IMR-90 (cell line): ENCODE results near the gene NEGR1. TPM values are rescaled to one million over a fixed set of nuclear protein-coding genes. Genes with fewer than 3 reads are reported as not detected.

Experiments
- ATAC-seq: fragments of 200-7000 bp; cut with Tn5 transposase; 2 replicates; pipeline ENCODE4 v1.9.1; 2020; ENCODE audit warnings: low read depth, mild to moderate bottlenecking, moderate library complexity
- BruUV-seq: library from RNA; stranded (reverse); fragments of 400-500 nt; replicated peaks from 2 replicates; lab custom pipeline; 2021; lab: Mats Ljungman, UMichigan
- CTCF ChIA-PET: fragments of 300-600 bp; formaldehyde crosslinking; extraction: SDS; loops from one replicate; lab custom pipeline; 2021; ENCODE audit warnings: antibody characterized with exemption; lab: Yijun Ruan, JAX
- POLR2A ChIA-PET: fragments of 300-600 bp; sonication (Branson Sonifier 250); formaldehyde crosslinking; loops from one replicate; lab custom pipeline; 2022; ENCODE audit warnings: antibody characterized with exemption; ENCODE audit not compliant: unreplicated experiment; lab: Charles Lee
- DNase-seq: peaks from one replicate; pipeline ENCODE4 v3.0.0; 2013
- H2AFZ ChIP-seq: replicated peaks from 2 replicates; pipeline ENCODE3; 2013; ENCODE audit warnings: low read length, mild to moderate bottlenecking; ENCODE audit not compliant: poor library complexity
- H2AK5ac ChIP-seq: 2 replicates; pipeline ENCODE4 v1.6.1; 2013; ENCODE audit warnings: low read depth, low read length, inconsistent platforms
- H2AK9ac ChIP-seq: replicated peaks from 2 replicates; pipeline ENCODE3; 2013; ENCODE audit warnings: mild to moderate bottlenecking, low read depth, low read length, moderate library complexity; ENCODE audit not compliant: poor library complexity
- H2BK120ac ChIP-seq: 2 replicates; pipeline ENCODE4 v1.6.1; 2013; ENCODE audit warnings: low read depth, low read length, inconsistent platforms
- H2BK15ac ChIP-seq: 3 replicates; pipeline ENCODE4 v1.6.1; 2013; ENCODE audit warnings: low read depth, low read length, inconsistent platforms
- H2BK20ac ChIP-seq: 2 replicates; pipeline ENCODE4 v1.6.1; 2013; ENCODE audit warnings: low read depth, mild to moderate bottlenecking, inconsistent platforms, low read length, moderate library complexity
- H2BK5ac ChIP-seq: 2 replicates; pipeline ENCODE4 v1.6.1; 2013; ENCODE audit warnings: mild to moderate bottlenecking, low read depth, low read length, inconsistent platforms; ENCODE audit not compliant: poor library complexity, severe bottlenecking
- H3K14ac ChIP-seq: replicated peaks from 2 replicates; pipeline ENCODE4 v1.6.1; 2013; ENCODE audit warnings: low read depth, low read length, inconsistent platforms
- H3K18ac ChIP-seq: 2 replicates; pipeline ENCODE4 v1.6.1; 2013; ENCODE audit warnings: low read depth, low read length, control low read depth
- H3K23ac ChIP-seq: 2 replicates; pipeline ENCODE4 v1.6.1; 2013; ENCODE audit warnings: low read depth, low read length, inconsistent platforms
- H3K27ac ChIP-seq: 2 replicates; pipeline ENCODE4 v1.5.1; 2013; ENCODE audit warnings: mild to moderate bottlenecking, control low read depth, low read length; ENCODE audit not compliant: insufficient read depth
- H3K27me3 ChIP-seq: 2 replicates; pipeline ENCODE4 v1.6.1; 2013; ENCODE audit warnings: low read length; ENCODE audit not compliant: control insufficient read depth, insufficient read depth
- H3K36me3 ChIP-seq: 2 replicates; pipeline ENCODE4 v1.6.1; 2013; ENCODE audit warnings: low read length, mixed read lengths; ENCODE audit not compliant: control insufficient read depth, insufficient read depth
- H3K4ac ChIP-seq: 2 replicates; pipeline ENCODE4 v1.6.1; 2013; ENCODE audit warnings: low read depth, low read length, inconsistent platforms
- H3K4me1 ChIP-seq: 2 replicates; pipeline ENCODE4 v1.6.1; 2013; ENCODE audit warnings: low read length, mixed read lengths; ENCODE audit not compliant: control insufficient read depth, insufficient read depth
- H3K4me2 ChIP-seq: 2 replicates; pipeline ENCODE4 v1.6.1; 2013; ENCODE audit warnings: low read depth, mild to moderate bottlenecking, control low read depth, low read length, moderate library complexity
- H3K4me3 ChIP-seq: 2 replicates; pipeline ENCODE4 v1.5.1; 2013; ENCODE audit warnings: low read depth, mild to moderate bottlenecking, control low read depth, low read length, moderate library complexity; ENCODE audit not compliant: insufficient read depth
- H3K56ac ChIP-seq: 2 replicates; pipeline ENCODE4 v1.6.1; 2013; ENCODE audit warnings: low read length, inconsistent platforms; ENCODE audit not compliant: insufficient read depth; ENCODE audit errors: extremely low read depth
- H3K79me1 ChIP-seq, 2 experiments: 2 replicates each; pipeline ENCODE4 v1.6.1; 2013; ENCODE audit warnings: low read length in 2 of 2, inconsistent platforms in 1 of 2, low read depth in 1 of 2
- H3K9ac ChIP-seq: 2 replicates; pipeline ENCODE4 v1.6.1; 2013; ENCODE audit warnings: low read depth, low read length, control low read depth
- H3K9me1 ChIP-seq: 2 replicates; pipeline ENCODE4 v1.6.1; 2013; ENCODE audit warnings: low read length, inconsistent platforms; ENCODE audit not compliant: insufficient read depth
- H3K9me3 ChIP-seq: 2 replicates; pipeline ENCODE4 v1.6.1; 2013; ENCODE audit warnings: low read length; ENCODE audit not compliant: control insufficient read depth, insufficient read depth
- H4K20me1 ChIP-seq: 2 replicates; pipeline ENCODE4 v1.6.1; 2013; ENCODE audit warnings: low read length, inconsistent platforms; ENCODE audit not compliant: insufficient read depth
- H4K5ac ChIP-seq: 2 replicates; pipeline ENCODE4 v1.6.1; 2013; ENCODE audit warnings: mild to moderate bottlenecking, low read depth, low read length, control low read depth
- H4K8ac ChIP-seq, 2 experiments: 2 replicates each; pipeline ENCODE4 v1.6.1; 2013; ENCODE audit warnings: low read depth in 2 of 2, low read length in 2 of 2, control low read depth in 1 of 2, inconsistent platforms in 1 of 2
- H4K91ac ChIP-seq: 2 replicates; pipeline ENCODE4 v1.6.1; 2013; ENCODE audit warnings: low read depth, low read length, inconsistent platforms; ENCODE audit not compliant: insufficient read depth
- BHLHE40 ChIP-seq: fragments of 150-350 bp; IDR thresholded peaks from 2 replicates; pipeline ENCODE4 v1.6.1; 2016; ENCODE audit warnings: mild to moderate bottlenecking, low read depth, low read length
- CEBPB ChIP-seq: IDR thresholded peaks from 2 replicates; pipeline ENCODE4 v1.6.1; 2012; ENCODE audit warnings: low read depth, low read length, improper control_type of control experiment
- CHD1 ChIP-seq: IDR thresholded peaks from 2 replicates; pipeline ENCODE4 v1.6.1; 2012; ENCODE audit warnings: low read depth, low read length, improper control_type of control experiment
- FOS ChIP-seq: fragments of 150-350 bp; IDR thresholded peaks from 2 replicates; pipeline ENCODE4 v1.6.1; 2016; ENCODE audit warnings: low read depth, low read length
- MAFK ChIP-seq: IDR thresholded peaks from 2 replicates; pipeline ENCODE4 v1.6.1; 2012; ENCODE audit warnings: low read depth, low read length, improper control_type of control experiment
- MAZ ChIP-seq: IDR thresholded peaks from 2 replicates; pipeline ENCODE4 v1.6.1; 2012; ENCODE audit warnings: low read depth, mild to moderate bottlenecking, low read length, improper control_type of control experiment, moderate library complexity, borderline replicate concordance
- MXI1 ChIP-seq: IDR thresholded peaks from 2 replicates; pipeline ENCODE4 v1.6.1; 2012; ENCODE audit warnings: low read depth, mild to moderate bottlenecking, low read length, moderate library complexity, borderline replicate concordance
- NFE2L2 ChIP-seq: fragments of 150-350 bp; IDR thresholded peaks from 2 replicates; pipeline ENCODE4 v1.6.1; 2016; ENCODE audit warnings: low read depth, mild to moderate bottlenecking, low read length
- POLR2A ChIP-seq: IDR thresholded peaks from 2 replicates; pipeline ENCODE4 v1.6.1; 2012; ENCODE audit warnings: mild to moderate bottlenecking, low read depth, low read length
- RAD21 ChIP-seq: IDR thresholded peaks from 2 replicates; pipeline ENCODE4 v1.6.1; 2012; ENCODE audit warnings: low read length, improper control_type of control experiment
- RCOR1 ChIP-seq: IDR thresholded peaks from 2 replicates; pipeline ENCODE4 v1.6.1; 2012; ENCODE audit warnings: mild to moderate bottlenecking, low read length, improper control_type of control experiment; ENCODE audit not compliant: insufficient replicate concordance
- RFX5 ChIP-seq: IDR thresholded peaks from 2 replicates; pipeline ENCODE4 v1.8.0; 2012; ENCODE audit warnings: low read depth, mild to moderate bottlenecking, low read length, moderate library complexity
- SMC3 ChIP-seq: fragments of 150-350 bp; IDR thresholded peaks from 2 replicates; pipeline ENCODE4 v1.6.1; 2016; ENCODE audit warnings: low read depth, mild to moderate bottlenecking, antibody characterized with exemption, low read length, moderate library complexity
- dilution Hi-C: fragments of 300-500 bp; cut with HindIII; formaldehyde crosslinking; loops from one replicate; pipeline ENCODE4 v1.14.3; 2018; ENCODE audit warnings: low sequenced_read_pairs; ENCODE audit not compliant: unreplicated experiment
- in situ Hi-C: fragments of 300-500 bp; cut with MboI; formaldehyde crosslinking; loops from 3 replicates; pipeline ENCODE4 v1.14.3; 2019; ENCODE audit warnings: low sequenced_read_pairs, inconsistent platforms, mixed read lengths
- intact Hi-C: fragments of 100-400 bp; cut with micrococcal nuclease; formaldehyde crosslinking; loops from 2 replicates; pipeline ENCODE4 v1.10.0; 2022
- polyA plus RNA-seq, 3 experiments: library from polyadenylated mRNA; depleted of rRNA; stranded (reverse); fragments of >200 nt; gene quantifications; 2 replicates each; pipeline ENCODE4 v1.2.3, GENCODE V29; 2012; ENCODE audit warnings: low replicate concordance in 1 of 3
- total RNA-seq: library from RNA; depleted of rRNA; stranded (reverse); fragments of >200 nt; gene quantifications from 2 replicates; pipeline ENCODE4 v1.2.3, GENCODE V29; 2012
- TF ChIP-seq, protein P1 (sequence below): conservative IDR thresholded peaks from 2 replicates; pipeline ENCODE4 v1.5.1; 2012; ENCODE audit warnings: mild to moderate bottlenecking, low read depth, low read length, improper control_type of control experiment
- TF ChIP-seq, protein P2 (sequence below): fragments of 150-350 bp; IDR thresholded peaks from 2 replicates; pipeline ENCODE4 v1.6.1; 2017; ENCODE audit warnings: mild to moderate bottlenecking, antibody characterized with exemption, low read length, low read depth
- TF ChIP-seq, protein P3 (sequence below): fragments of 150-350 bp; IDR thresholded peaks from 2 replicates; pipeline ENCODE4 v1.6.1; 2016; ENCODE audit warnings: low read depth, mild to moderate bottlenecking, low read length, moderate library complexity, borderline replicate concordance

Gene NEGR1
- total and polyA plus RNA-seq, 2 of the 4 experiments (the other 2 are of a cell fraction): 5.1 to 9.1 TPM

DNA sequence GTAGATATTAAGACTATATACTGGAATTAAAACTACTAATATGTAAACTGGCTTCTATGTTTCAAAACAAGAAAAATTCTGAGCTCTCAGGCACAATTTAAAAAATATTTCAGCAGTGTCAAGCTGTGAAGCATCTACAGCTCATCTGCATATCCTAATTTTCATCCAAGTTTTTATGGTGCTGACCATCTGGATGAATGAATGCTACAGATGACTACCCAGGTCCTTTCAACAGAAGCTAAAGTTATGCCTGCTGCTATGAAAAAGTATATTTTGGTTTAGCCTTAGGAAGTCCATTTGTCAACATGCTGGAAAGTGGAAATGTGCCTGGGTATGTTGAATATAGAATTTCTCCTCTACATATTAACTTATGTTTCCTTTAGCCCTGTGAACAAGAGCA lies 206.9 kb downstream of the NEGR1 start:
- no peaks in the 10 kb centered on the region for H3K9me3 ChIP-seq
- no peaks in the 10 kb centered on the region for H3K9me1 ChIP-seq
- no TSS peak for BruUV-seq
- H3K14ac ChIP-seq: no peak overlapping the region
- H2BK15ac ChIP-seq: no peak overlapping the region
- TF ChIP-seq RCOR1 (no peak), BHLHE40 (no peak), CHD1 (no peak), FOS (no peak), RAD21 (no peak), MXI1 (no peak), POLR2A (no peak), SMC3 (no peak), NFE2L2 (no peak), RFX5 (no peak), MAFK (no peak), MAZ (no peak), CEBPB (no peak)
- TF ChIP-seq, protein P1, sequence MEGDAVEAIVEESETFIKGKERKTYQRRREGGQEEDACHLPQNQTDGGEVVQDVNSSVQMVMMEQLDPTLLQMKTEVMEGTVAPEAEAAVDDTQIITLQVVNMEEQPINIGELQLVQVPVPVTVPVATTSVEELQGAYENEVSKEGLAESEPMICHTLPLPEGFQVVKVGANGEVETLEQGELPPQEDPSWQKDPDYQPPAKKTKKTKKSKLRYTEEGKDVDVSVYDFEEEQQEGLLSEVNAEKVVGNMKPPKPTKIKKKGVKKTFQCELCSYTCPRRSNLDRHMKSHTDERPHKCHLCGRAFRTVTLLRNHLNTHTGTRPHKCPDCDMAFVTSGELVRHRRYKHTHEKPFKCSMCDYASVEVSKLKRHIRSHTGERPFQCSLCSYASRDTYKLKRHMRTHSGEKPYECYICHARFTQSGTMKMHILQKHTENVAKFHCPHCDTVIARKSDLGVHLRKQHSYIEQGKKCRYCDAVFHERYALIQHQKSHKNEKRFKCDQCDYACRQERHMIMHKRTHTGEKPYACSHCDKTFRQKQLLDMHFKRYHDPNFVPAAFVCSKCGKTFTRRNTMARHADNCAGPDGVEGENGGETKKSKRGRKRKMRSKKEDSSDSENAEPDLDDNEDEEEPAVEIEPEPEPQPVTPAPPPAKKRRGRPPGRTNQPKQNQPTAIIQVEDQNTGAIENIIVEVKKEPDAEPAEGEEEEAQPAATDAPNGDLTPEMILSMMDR: no peak
- TF ChIP-seq, protein P2, sequence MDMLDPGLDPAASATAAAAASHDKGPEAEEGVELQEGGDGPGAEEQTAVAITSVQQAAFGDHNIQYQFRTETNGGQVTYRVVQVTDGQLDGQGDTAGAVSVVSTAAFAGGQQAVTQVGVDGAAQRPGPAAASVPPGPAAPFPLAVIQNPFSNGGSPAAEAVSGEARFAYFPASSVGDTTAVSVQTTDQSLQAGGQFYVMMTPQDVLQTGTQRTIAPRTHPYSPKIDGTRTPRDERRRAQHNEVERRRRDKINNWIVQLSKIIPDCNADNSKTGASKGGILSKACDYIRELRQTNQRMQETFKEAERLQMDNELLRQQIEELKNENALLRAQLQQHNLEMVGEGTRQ: no peak
- TF ChIP-seq, protein P3, sequence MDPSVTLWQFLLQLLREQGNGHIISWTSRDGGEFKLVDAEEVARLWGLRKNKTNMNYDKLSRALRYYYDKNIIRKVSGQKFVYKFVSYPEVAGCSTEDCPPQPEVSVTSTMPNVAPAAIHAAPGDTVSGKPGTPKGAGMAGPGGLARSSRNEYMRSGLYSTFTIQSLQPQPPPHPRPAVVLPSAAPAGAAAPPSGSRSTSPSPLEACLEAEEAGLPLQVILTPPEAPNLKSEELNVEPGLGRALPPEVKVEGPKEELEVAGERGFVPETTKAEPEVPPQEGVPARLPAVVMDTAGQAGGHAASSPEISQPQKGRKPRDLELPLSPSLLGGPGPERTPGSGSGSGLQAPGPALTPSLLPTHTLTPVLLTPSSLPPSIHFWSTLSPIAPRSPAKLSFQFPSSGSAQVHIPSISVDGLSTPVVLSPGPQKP: no peak
- H3K4me1 ChIP-seq: no peaks in the 10 kb centered on the region
- no peak overlapping the region for H3K4ac ChIP-seq
- no peaks in the 10 kb centered on the region; a peak in 1 of 4 replicates for H3K79me1 ChIP-seq
- H2AFZ ChIP-seq: no peak overlapping the region
- in situ Hi-C loops (no loop called here), intact Hi-C loops (no loop called here), dilution Hi-C loops (no loop called here)
- no peak overlapping the region for H3K56ac ChIP-seq
- H2BK120ac ChIP-seq: no peak overlapping the region
- CTCF ChIA-PET: no interaction called here
- H3K9ac ChIP-seq: no peak overlapping the region
- no peak overlapping the region for H2AK5ac ChIP-seq
- H3K27me3 ChIP-seq: no peaks in the 10 kb centered on the region
- H2AK9ac ChIP-seq: no peak overlapping the region
- no peak overlapping the region for H3K4me3 ChIP-seq
- no peak overlapping the region for H3K27ac ChIP-seq
- H2BK5ac ChIP-seq: no peak overlapping the region
- H3K4me2 ChIP-seq: no peak overlapping the region
- H3K36me3 ChIP-seq: no peaks in the 10 kb centered on the region
- POLR2A ChIA-PET: no interaction called here
- no peak overlapping the region for H2BK20ac ChIP-seq
- ATAC-seq: no peak
- H3K18ac ChIP-seq: no peak overlapping the region
- no peak overlapping the region for H3K23ac ChIP-seq
- DNase-seq: no peak
- no peaks in the 10 kb centered on the region for H4K20me1 ChIP-seq
- H4K5ac ChIP-seq: no peak overlapping the region
- no peak overlapping the region for H4K91ac ChIP-seq
- H4K8ac ChIP-seq: no peak overlapping the region
